ENCODE measurements around the gene NMBR. TPM values are rescaled to one million over a fixed set of nuclear protein-coding genes. Genes with fewer than 3 reads are reported as not detected.

NMBR gene
- total and polyA plus RNA-seq, 2 of the 8 experiments (the other 6 are each of a cell fraction or from before 2014, with no cell fraction given) = 0.08 TPM; not detected in 1

- Histone ChIP-seq H2AFZ (ENCODE audit: low read length) (no peak overlapping the region), H4K8ac (ENCODE audit: extremely low read depth, insufficient read depth, low read length) (no peak overlapping the region), H3K9ac (replicated peaks in 1 of 4; ENCODE audit: extremely low read depth in 1 of 4, low read depth in 3 of 4, low read length in 3 of 4) (no peak overlapping the region), H3K56ac (replicated peaks; ENCODE audit: insufficient read length, low read depth, low read length) (no peak overlapping the region), H4K91ac (replicated peaks; ENCODE audit: insufficient read length, low read length) (no peak overlapping the region), H2BK20ac (ENCODE audit: low read length) (no peak overlapping the region), H3K4ac (replicated peaks; ENCODE audit: insufficient read length, low read depth, low read length) (no peak overlapping the region), H3K36me3 (ENCODE audit: control insufficient read depth in 2 of 4, insufficient read depth in 4 of 4, low read length in 3 of 4) (peaks cover 0 to 38% (median 8%) of the 10 kb centered on the region in 4 experiments; a peak in 4 of 8 replicates), H3K4me1 (replicated peaks in 1 of 4; ENCODE audit: control insufficient read depth in 3 of 4, insufficient read depth in 4 of 4, low read length in 3 of 4) (no peaks in the 10 kb centered on the region), H2BK120ac (replicated peaks; ENCODE audit: low read depth, low read length) (no peak overlapping the region), H3K79me2 (ENCODE audit: control insufficient read depth in 1 of 2, insufficient read depth in 2 of 2, low read length in 2 of 2) (no peaks in the 10 kb centered on the region), H3K27me3 (replicated peaks in 1 of 4; ENCODE audit: control insufficient read depth in 3 of 4, extremely low read depth in 1 of 4, insufficient read depth in 3 of 4, low read length in 3 of 4) (no peaks in the 10 kb centered on the region), H3K79me1 (ENCODE audit: low read depth, low read length) (no peaks in the 10 kb centered on the region), H2AK5ac (ENCODE audit: low read depth, low read length) (no peak overlapping the region), H2BK12ac (ENCODE audit: low read depth, low read length) (no peak overlapping the region), H3K23ac (ENCODE audit: insufficient read length) (no peak overlapping the region), H3K4me2 (ENCODE audit: insufficient read depth in 1 of 2, low read depth in 2 of 2, low read length in 2 of 2) (no peak overlapping the region), H2BK15ac (ENCODE audit: low read length) (no peak overlapping the region), H3K14ac (ENCODE audit: insufficient read length) (no peak overlapping the region), H3K23me2 (ENCODE audit: low read depth, low read length) (no peaks in the 10 kb centered on the region), H4K5ac (ENCODE audit: insufficient read length, low read depth, low read length) (no peak overlapping the region), H3K18ac (ENCODE audit: extremely low read depth, low read length) (no peak overlapping the region), H4K20me1 (replicated peaks in 1 of 2; ENCODE audit: control insufficient read depth in 1 of 2, insufficient read depth in 2 of 2, low read length in 2 of 2) (no peaks in the 10 kb centered on the region), H3K4me3 (ENCODE audit: extremely low read depth in 1 of 4, insufficient read depth in 2 of 4, low read depth in 3 of 4, low read length in 4 of 4) (no peak overlapping the region), H3K27ac (ENCODE audit: low read depth, low read length) (no peak overlapping the region), H3K9me3 (ENCODE audit: insufficient read depth in 2 of 2, low read depth in 1 of 2, low read length in 1 of 2) (no peaks in the 10 kb centered on the region), H2BK5ac (ENCODE audit: low read depth, low read length) (no peak overlapping the region)
- no peak for DNase-seq (ENCODE audit: low read depth in 1 of 2, low spot score in 2 of 2)
- CTCF ChIA-PET (ENCODE audit: partially characterized antibody) = interaction anchor here (1.0 to 1.7 kb wide), 3 partner anchors 17 to 36 kb away, joined by 4 to 5 read pairs (median 4); partner anchors contain the start of genes NMBR and VTA1
- POLR2A ChIA-PET (ENCODE audit: partially characterized antibody) = no interaction called here
- no peak for FAIRE-seq
- TF ChIP-seq RAD21 (IDR thresholded peaks at IDR 0.05 in 1 of 2, conservative IDR thresholded peaks at IDR 0.05 in 1 of 2; ENCODE audit: low read depth in 2 of 2, low read length in 2 of 2) (no peak), ATF2 (IDR thresholded peaks at IDR 0.05; ENCODE audit: low read length) (no peak), SP2 (IDR thresholded peaks at IDR 0.05; ENCODE audit: low read length) (no peak), GTF2F1 (IDR thresholded peaks at IDR 0.05; ENCODE audit: borderline replicate concordance, low read depth, low read length) (no peak), JUN (IDR thresholded peaks at IDR 0.05; ENCODE audit: low read depth, low read length) (no peak), SP4 (IDR thresholded peaks at IDR 0.05; ENCODE audit: low read length) (no peak), PHF8 (conservative IDR thresholded peaks at IDR 0.05; ENCODE audit: low read depth, low read length) (no peak), RBBP5 (IDR thresholded peaks at IDR 0.05; ENCODE audit: borderline replicate concordance, low read depth, low read length) (no peak), SIN3A (conservative IDR thresholded peaks at IDR 0.05 in 1 of 2, IDR thresholded peaks at IDR 0.05 in 1 of 2; ENCODE audit: low read depth in 1 of 2, low read length in 2 of 2) (no peak), TCF12 (IDR thresholded peaks at IDR 0.05; ENCODE audit: low read depth, low read length) (no peak)
- TF ChIP-seq, protein P1, sequence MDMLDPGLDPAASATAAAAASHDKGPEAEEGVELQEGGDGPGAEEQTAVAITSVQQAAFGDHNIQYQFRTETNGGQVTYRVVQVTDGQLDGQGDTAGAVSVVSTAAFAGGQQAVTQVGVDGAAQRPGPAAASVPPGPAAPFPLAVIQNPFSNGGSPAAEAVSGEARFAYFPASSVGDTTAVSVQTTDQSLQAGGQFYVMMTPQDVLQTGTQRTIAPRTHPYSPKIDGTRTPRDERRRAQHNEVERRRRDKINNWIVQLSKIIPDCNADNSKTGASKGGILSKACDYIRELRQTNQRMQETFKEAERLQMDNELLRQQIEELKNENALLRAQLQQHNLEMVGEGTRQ (IDR thresholded peaks at IDR 0.05; ENCODE audit: low read length) = no peak
These were observed 25.8 kb upstream of the NMBR start for GRCh38 chr6:142172758-142173157.

Data from H1 (cell line).